HG03175 (cell line): ENCODE data around the gene TRAPPC12.
"Not testable (repeated sequence)": the region's sequence is repeated elsewhere in the genome, so short reads cannot be mapped to it uniquely, and the experiment has no call there.

ENCODE experiments used
- ATAC-seq: cut with Tn5 transposase; IDR thresholded peaks from one replicate; pipeline ENCODE4 v1.9.1; 2021; ENCODE audit warnings: mild to moderate bottlenecking, moderate library complexity; ENCODE audit not compliant: unreplicated experiment

The TRAPPC12 gene

DNA sequence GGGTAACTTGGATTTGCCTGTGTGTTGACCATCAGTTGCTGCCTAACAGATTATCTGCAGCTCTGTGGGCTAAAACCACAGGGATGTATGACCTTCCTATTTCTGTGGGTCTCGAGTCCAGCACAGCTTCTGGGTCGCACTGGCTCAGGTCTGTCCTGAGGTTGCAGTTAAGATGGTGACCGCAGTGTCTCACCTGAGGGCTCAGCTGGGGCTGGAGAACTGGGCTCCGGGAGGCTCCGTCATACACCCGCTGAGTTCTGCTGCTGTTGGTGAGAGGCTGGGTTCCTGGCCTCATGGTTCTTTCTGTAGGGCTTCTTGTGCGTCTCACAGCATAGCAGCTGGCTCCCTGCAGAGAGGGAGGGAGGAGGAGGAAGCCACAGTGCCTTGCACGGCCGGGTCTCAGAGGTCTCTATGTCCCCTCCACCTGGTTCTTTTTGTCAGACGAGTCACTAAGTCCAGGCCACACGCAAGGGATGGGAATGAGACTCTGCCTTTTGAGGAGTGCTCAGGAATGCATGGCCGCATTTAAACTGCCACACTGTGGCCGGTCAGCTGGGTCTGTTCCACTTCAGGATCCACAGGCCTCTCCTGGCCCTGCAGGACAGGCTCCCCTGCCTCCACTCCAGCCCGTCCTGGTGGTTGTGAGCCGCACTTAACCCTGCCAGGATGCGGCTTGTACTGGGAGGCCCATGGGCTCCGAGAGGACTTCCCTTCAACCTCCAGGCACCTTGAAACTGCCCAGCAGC lies 72.6 kb downstream of the TRAPPC12 start:
- ATAC-seq, result no peak

DNA sequence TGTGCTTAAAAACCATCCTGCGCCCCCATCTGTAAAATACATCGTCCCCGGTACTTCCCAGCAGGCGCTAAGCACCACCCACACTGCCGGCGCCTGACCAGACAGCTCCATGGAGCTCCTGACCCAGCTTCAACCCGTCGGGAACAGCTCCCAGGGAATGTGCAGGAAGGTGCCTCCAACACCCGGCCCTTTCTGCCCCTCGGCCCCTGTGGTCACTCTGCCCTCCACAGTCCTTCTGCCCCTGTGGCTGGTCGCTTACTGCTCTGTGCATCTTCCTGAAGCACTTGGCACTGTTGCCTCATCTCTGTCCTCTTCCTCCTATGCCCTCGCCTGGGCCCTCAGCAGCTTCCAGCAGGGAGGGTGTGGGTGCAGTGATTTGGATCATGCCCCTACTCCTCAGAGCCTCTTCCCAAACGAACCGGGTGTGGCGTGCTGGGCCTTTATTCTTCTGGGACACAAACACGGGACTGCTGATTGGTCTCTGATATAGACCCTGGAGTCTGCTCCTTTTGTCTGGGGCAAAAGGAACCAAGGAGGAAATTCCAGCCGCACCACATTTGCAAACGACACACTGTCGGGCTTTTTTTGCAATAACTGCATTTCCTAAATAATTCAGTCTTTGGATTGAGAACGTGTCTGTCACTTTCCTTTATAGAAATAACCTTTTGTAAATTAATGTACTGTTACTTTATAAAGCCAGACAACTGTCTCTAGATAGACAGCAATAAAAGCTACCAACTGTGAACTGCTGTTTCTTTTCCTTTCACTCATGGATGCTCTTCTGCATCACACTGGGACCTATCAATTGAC lies 73.9 kb downstream of the TRAPPC12 start:
- ATAC-seq, result no peak

DNA sequence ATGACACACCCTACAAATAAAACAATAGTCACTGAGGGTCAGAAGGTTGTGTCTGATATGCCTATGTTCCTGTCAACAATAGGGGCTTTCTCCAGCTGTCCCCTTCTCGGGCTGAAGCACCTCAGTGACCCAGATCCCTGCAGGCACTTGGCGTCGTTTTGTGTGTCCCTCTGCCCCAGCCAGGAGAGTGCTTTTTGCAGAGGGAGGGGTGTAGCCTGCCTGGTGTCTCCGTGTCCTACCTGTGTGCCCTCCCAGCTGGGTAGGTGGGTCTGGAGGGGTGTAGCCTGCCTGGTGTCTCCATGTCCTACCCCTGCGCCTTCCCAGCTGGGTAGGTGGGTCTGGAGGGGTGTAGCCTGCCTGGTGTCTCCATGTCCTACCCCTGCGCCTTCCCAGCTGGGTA lies 74.5 kb downstream of the TRAPPC12 start:
- not testable (repeated sequence) for ATAC-seq

GRCh38 chr2:3454802-3455201 lies 75.3 kb downstream of the TRAPPC12 start:
- no peak for ATAC-seq

DNA sequence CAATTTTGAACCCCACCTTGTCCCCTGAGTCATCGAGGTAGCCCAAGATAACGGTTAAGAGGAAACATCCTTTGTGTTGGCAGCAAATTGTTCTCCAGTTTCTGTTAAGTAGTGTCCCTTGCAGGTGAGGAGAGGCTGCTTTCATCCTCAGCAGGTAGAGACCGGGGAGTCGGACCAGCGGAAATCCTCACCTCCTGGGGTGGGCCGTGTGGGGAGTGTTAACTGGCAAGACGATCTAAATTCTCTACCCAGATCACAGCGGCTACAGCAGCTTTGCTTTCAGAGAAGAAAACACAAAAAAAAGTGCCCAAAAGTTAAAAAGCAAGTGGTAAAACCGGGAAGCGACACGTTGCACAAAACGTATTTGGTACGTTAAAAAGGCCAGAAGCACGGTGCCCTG lies 76.6 kb downstream of the TRAPPC12 start:
- ATAC-seq, result no peak

DNA sequence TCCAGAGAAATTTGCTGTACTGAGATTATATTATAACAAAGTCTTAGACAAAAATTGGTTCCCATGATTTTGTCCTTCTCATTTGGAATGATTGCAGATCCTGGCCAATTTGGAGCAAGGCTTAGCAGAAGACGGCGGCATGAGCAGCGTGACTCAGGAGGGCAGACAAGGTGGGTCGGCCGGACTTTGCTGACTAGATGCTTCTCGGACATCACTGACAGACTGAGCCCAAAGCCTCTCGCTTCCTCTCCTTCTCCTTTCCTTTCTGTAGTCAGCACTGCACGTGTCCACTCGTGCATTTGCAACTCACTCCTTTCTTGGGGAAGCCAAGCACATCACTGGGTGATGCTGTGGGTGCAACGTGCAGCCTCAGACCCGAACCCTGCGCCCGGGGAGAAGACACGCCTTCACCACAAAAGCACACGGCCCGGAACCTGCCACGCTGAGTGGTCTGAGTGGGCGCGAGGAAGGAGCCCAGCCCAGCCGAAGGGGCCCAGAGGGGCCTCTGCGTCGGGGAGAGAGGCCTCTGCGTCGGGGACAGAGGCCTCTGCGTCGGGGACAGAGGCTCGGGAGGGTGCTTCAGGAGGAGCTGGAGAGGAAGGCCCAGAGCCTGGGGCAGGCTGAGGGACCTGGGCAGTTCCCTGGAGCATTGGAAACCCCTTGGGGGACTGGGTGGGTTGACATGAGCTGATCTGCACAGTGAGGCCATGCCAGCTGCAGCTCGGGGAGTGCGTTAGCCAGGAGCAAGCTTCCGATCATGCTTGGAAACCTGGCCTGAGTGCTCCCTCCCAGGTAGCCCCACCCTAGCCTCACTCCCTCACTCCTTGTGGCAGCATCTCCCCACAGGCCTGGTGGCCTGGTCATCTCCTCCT lies 78.3 kb downstream of the TRAPPC12 start:
- no peak for ATAC-seq

DNA sequence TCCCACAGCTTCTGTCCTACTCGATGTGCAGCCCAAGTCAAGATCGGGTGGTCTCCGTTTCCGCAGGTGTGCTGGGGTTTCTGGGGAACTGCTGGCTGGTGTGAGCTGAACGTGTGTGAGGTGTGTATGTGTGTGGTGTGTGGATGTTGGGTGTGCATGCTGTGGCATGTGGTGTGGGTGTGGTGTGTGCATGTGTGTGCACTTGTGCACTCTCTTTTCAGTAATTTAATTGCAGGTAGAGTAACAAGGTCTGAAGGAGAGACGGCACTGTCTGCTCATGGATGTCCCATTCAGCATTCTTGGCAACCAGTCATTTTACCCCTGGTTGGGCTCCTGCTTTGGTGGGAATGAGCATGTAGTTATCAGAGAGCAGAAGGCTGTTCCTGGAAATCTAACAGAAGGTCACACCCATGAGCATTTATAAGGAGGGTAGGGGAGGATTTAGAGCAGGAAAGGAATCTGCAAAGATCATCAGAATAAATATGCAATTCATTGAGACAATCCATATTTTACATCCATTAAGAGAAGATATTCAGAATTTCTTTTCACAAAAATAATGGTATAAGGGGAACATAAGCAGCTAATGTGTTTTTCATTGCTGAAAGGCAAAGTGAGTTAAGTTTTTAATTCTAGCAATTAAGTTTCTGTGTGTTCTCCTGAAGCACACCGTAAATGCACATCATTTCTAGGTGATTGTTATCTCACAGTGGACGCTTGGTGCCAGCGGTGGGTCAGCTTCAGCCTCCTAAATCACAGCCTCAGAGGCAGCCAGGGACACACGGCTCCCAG lies 79.1 kb downstream of the TRAPPC12 start:
- no peak for ATAC-seq

DNA sequence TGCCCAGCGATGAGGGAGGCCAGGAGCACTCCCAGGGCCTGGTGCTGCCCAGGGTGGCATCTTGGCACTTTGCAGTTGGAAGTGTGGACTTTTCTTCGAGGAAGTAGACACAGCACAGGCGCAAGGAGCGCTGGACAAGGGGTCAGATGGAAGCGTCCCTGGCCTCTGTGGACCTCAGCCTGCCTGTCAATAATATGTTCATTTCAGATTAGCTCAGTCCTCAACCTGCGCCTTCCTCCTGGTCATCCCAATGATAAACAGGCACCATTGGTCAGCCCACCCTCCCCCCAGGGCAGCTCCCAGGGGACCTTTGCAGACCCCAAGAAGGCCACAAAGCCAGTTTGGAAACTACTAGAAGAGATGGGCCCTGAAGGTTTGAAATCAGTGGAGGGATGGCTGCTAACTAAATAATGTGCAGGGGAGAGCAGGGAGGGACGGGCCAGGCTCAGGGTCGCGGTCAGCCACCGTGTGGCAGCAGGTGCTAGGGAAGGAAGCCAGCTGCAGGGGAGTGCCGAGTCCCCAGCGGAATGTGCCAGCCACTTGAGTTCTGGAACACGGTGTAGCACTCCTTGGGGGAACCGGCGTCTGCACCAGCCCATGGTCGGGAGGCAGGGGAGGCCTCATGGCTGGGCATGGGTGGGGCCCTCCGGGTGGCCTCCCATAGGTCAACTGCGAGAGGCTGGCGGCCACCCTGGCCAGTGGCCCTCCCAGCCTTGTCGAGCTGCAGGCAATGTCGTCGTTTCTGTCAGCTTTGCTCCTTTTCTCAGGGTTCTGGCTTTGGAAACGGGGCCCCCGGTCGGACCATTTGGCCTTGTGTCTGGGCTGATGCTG lies 79.9 kb downstream of the TRAPPC12 start:
- no peak for ATAC-seq

- ATAC-seq, result no peak
Measured at GRCh38 chr2:3460156-3460555, 80.7 kb downstream of the TRAPPC12 start.

GRCh38 chr2:3460831-3461800 lies 81.6 kb downstream of the TRAPPC12 start:
- no peak for ATAC-seq

GRCh38 chr2:3461801-3462492 lies 82.5 kb downstream of the TRAPPC12 start:
- ATAC-seq, result peak; percentile 73

- no peak for ATAC-seq
Measured at GRCh38 chr2:3462493-3463104, 83.1 kb downstream of the TRAPPC12 start.

- no peak for ATAC-seq
Measured at GRCh38 chr2:3463186-3463835, 83.8 kb downstream of the TRAPPC12 start.

DNA sequence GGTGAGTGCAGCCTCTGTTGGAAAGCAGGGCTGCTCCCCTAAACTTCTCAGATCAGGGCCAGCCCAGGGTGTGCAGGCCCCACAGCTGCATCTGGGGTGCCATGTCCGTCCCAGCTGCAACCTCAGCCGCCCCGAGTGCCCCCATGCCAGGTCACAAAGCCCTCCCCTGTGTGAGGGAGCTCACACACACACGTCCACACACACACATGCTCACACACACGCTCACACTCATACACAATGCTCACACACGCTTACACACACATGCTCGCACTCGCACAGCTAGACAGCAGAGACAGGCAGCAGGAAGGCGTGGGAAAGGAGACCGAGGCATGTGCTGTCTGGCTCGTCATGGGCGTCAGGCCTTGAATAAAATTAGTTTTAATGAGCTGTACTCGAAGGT lies 84.5 kb downstream of the TRAPPC12 start:
- ATAC-seq, result no peak

- no peak for ATAC-seq
Measured at GRCh38 chr2:3464401-3465005, 85.0 kb downstream of the TRAPPC12 start.

DNA sequence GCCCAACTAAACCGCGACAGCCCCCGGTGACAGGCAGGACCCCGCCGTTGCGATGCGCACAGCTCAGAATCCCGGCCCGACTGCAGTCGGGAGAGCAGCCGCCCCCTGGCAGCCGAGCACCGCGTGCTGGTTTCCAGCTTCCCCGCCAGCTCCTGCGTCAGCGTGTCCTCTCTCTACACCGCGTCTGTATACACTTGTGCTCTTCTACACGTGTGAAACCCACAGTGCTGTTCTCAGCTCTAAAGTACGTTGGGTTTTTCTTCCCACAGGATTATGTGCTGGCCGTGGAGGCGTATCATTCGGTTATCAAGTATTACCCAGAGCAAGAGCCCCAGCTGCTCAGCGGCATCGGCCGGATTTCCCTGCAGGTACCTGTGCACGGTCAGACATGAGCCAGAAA lies 85.8 kb downstream of the TRAPPC12 start:
- no peak for ATAC-seq
